HEK293 (cell line): Measurements from ENCODE around the gene DDN.

Source experiments
- ATF2 ChIP-seq: fragments of 450-650 bp; formaldehyde crosslinking; IDR thresholded peaks from 2 replicates; pipeline ENCODE4 v1.5.1; 2016; ENCODE audit warnings: missing biosample characterization, missing genetic modification characterization, low read depth
- CTCF ChIP-seq: fragments of 450-650 bp; formaldehyde crosslinking; IDR thresholded peaks from 2 replicates; pipeline ENCODE4 v1.5.1; 2016; ENCODE audit warnings: missing biosample characterization, missing genetic modification characterization
- GFI1B ChIP-seq: fragments of 450-650 bp; formaldehyde crosslinking; IDR thresholded peaks from 2 replicates; pipeline ENCODE4 v1.5.1; 2016; ENCODE audit warnings: missing biosample characterization, missing genetic modification characterization
- ZBTB17 ChIP-seq: fragments of 450-650 bp; formaldehyde crosslinking; IDR thresholded peaks from 2 replicates; pipeline ENCODE4 v1.5.1; 2016; ENCODE audit warnings: missing biosample characterization, missing genetic modification characterization
- ZBTB26 ChIP-seq: fragments of 450-650 bp; formaldehyde crosslinking; optimal IDR thresholded peaks from 2 replicates; pipeline ENCODE3; 2016; ENCODE audit warnings: missing biosample characterization, mild to moderate bottlenecking, missing genetic modification characterization
- ZBTB6 ChIP-seq: fragments of 450-650 bp; formaldehyde crosslinking; IDR thresholded peaks from 2 replicates; pipeline ENCODE4 v1.5.1; 2017; ENCODE audit warnings: missing biosample characterization, missing genetic modification characterization
- ZNF114 ChIP-seq: fragments of 450-650 bp; formaldehyde crosslinking; IDR thresholded peaks from 2 replicates; pipeline ENCODE4 v1.5.0; 2017; ENCODE audit warnings: missing biosample characterization, missing genetic modification characterization
- ZNF133 ChIP-seq: fragments of 450-650 bp; formaldehyde crosslinking; IDR thresholded peaks from 2 replicates; pipeline ENCODE4 v1.5.1; 2016; ENCODE audit warnings: missing biosample characterization, missing genetic modification characterization
- ZNF394 ChIP-seq: fragments of 450-650 bp; formaldehyde crosslinking; IDR thresholded peaks from 2 replicates; pipeline ENCODE4 v1.5.1; 2016; ENCODE audit warnings: missing biosample characterization, missing genetic modification characterization, mild to moderate bottlenecking, moderate library complexity, borderline replicate concordance
- ZNF416 ChIP-seq: fragments of 450-650 bp; formaldehyde crosslinking; IDR thresholded peaks from 2 replicates; pipeline ENCODE4 v1.5.1; 2016; ENCODE audit warnings: missing biosample characterization, missing genetic modification characterization
- ZNF449 ChIP-seq: fragments of 450-650 bp; formaldehyde crosslinking; IDR thresholded peaks from 2 replicates; pipeline ENCODE4 v1.5.1; 2017; ENCODE audit warnings: missing biosample characterization, mild to moderate bottlenecking, missing genetic modification characterization, moderate library complexity
- ZNF529 ChIP-seq: fragments of 450-650 bp; formaldehyde crosslinking; IDR thresholded peaks from 2 replicates; pipeline ENCODE4 v1.5.1; 2017; ENCODE audit warnings: missing genetic modification characterization, missing biosample characterization; ENCODE audit not compliant: insufficient replicate concordance
- ZNF600 ChIP-seq: fragments of 450-650 bp; formaldehyde crosslinking; IDR thresholded peaks from 2 replicates; pipeline ENCODE4 v1.5.1; 2016; ENCODE audit warnings: missing biosample characterization, missing genetic modification characterization
- ZNF621 ChIP-seq: fragments of 450-650 bp; formaldehyde crosslinking; IDR thresholded peaks from 2 replicates; pipeline ENCODE4 v1.5.1; 2017; ENCODE audit warnings: missing biosample characterization, missing genetic modification characterization
- ZNF654 ChIP-seq: fragments of 450-650 bp; formaldehyde crosslinking; IDR thresholded peaks from 2 replicates; pipeline ENCODE4 v1.5.1; 2016; ENCODE audit warnings: low read depth, missing biosample characterization, missing genetic modification characterization
- ZNF768 ChIP-seq: fragments of 450-650 bp; formaldehyde crosslinking; IDR thresholded peaks from 2 replicates; pipeline ENCODE4 v1.5.1; 2018; ENCODE audit warnings: missing biosample characterization, mild to moderate bottlenecking, missing genetic modification characterization
- ZNF830 ChIP-seq: fragments of 450-650 bp; IDR thresholded peaks from 2 replicates; pipeline ENCODE4 v1.5.0; 2018; ENCODE audit warnings: missing biosample characterization, missing genetic modification characterization, low read depth, mild to moderate bottlenecking, moderate library complexity
- ZSCAN4 ChIP-seq: fragments of 450-650 bp; formaldehyde crosslinking; IDR thresholded peaks from 2 replicates; pipeline ENCODE4 v1.5.1; 2017; ENCODE audit warnings: missing biosample characterization, missing genetic modification characterization

Gene DDN

GRCh38 chr12:48995086-48995879 lies 3.9 kb downstream of the DDN start (continued):
- TF ChIP-seq ZBTB6 (tag by site-specific recombination), result 0 out of 2 replicates have a peak, but pooled peaks have one; percentile 30
- no peak for TF ChIP-seq ZNF114
- TF ChIP-seq ZBTB17 (tag by site-specific recombination), result peak; percentile 46; the same call in 1 of the 2 replicates
- TF ChIP-seq ZNF654 (tag by site-specific recombination), result peak; percentile 69
- TF ChIP-seq ZNF416 (tag by site-specific recombination), result no peak
- TF ChIP-seq ZNF600, result peak; percentile 78
- no peak for TF ChIP-seq ZNF133 (tag by site-specific recombination)
- TF ChIP-seq ZNF830 (tag by site-specific recombination), result no peak
- no peak for TF ChIP-seq ZNF449
- no peak for TF ChIP-seq ZNF621
- no peak for TF ChIP-seq ZSCAN4 (tag by site-specific recombination)
- no peak for TF ChIP-seq ZNF529 (tag by site-specific recombination)
- TF ChIP-seq ZBTB26, result peak; percentile 45
- TF ChIP-seq ZNF768, result no peak
- no peak for TF ChIP-seq ZNF394 (tag by site-specific recombination)
- no peak for TF ChIP-seq GFI1B (tag by site-specific recombination)
- TF ChIP-seq ATF2, result no peak
- TF ChIP-seq CTCF (tag by site-specific recombination), result peak; percentile 68
